Measurements from ENCODE around the gene CYP3A5.

CYP3A5 gene

GRCh38 chr7:99605527-99605926 lies 74.3 kb downstream of the CYP3A5 start:
- FAIRE-seq, result no peak

GRCh38 chr7:99601656-99602310 lies 78.0 kb downstream of the CYP3A5 start:
- no peak for FAIRE-seq

- FAIRE-seq, result no peak
Observed at GRCh38 chr7:99599836-99600235, 80.0 kb downstream of the CYP3A5 start.
